Left ventricle myocardium inferior (tissue), 1 donor: Measurements from ENCODE around the gene ZFHX3. TPM values are rescaled to one million over a fixed set of nuclear protein-coding genes. Genes with fewer than 3 reads are reported as not detected.

Experiments
- DNase-seq: peaks from one replicate; pipeline ENCODE4 v3.0.0-alpha.2; 2020
- H3K27ac ChIP-seq: fragments of 200-600 bp; replicated peaks from 2 replicates; pipeline ENCODE4 v1.8.0; 2021
- H3K27me3 ChIP-seq: fragments of 200-600 bp; 2 replicates; pipeline ENCODE4 v1.8.0; 2021; ENCODE audit warnings: low read depth
- H3K36me3 ChIP-seq: fragments of 200-600 bp; 2 replicates; pipeline ENCODE4 v1.8.0; 2021
- H3K4me1 ChIP-seq: fragments of 200-600 bp; 2 replicates; pipeline ENCODE4 v1.8.0; 2021
- H3K4me3 ChIP-seq: fragments of 200-600 bp; 2 replicates; pipeline ENCODE4 v1.8.0; 2021; ENCODE audit warnings: mild to moderate bottlenecking, moderate library complexity
- H3K9me3 ChIP-seq: fragments of 200-600 bp; replicated peaks from 2 replicates; pipeline ENCODE4 v1.8.0; 2021
- CTCF ChIP-seq: fragments of 200-600 bp; IDR thresholded peaks from 2 replicates; pipeline ENCODE4 v1.8.0; 2021; ENCODE audit warnings: antibody characterized with exemption, mild to moderate bottlenecking, borderline replicate concordance
- intact Hi-C: fragments of 100-400 bp; cut with micrococcal nuclease; formaldehyde crosslinking; loops from one replicate; pipeline ENCODE4 v1.11.0; 2022
- total RNA-seq: library from RNA; stranded (reverse); fragmentation: NEBNext Ultra II Directional; extraction: Animal tissue kit (Norgen Biotek cat#: 25700); gene quantifications from one replicate; pipeline ENCODE4 v1.2.1, GENCODE V29; 2021
- donor health status: DM: no; HTN: yes; CAD: no; lungs with severe emphysema.

The ZFHX3 gene
- total RNA-seq, 1 donor from 2014 or later = 9.6 TPM

- H3K4me3 ChIP-seq = no peak overlapping the region
- H3K27ac ChIP-seq = no peak overlapping the region
- no peaks in the 10 kb centered on the region for H3K27me3 ChIP-seq
- TF ChIP-seq CTCF = no peak
- intact Hi-C loops = no loop called here
- no peak for DNase-seq
- no peaks in the 10 kb centered on the region for H3K9me3 ChIP-seq
- H3K4me1 ChIP-seq = peaks cover 19% of the 10 kb centered on the region
- peaks cover 40% of the 10 kb centered on the region for H3K36me3 ChIP-seq
Measured at GRCh38 chr16:72956124-72957064, 91.5 kb downstream of the ZFHX3 start.

- no peak for TF ChIP-seq CTCF
- peak overlapping the region; percentile 57 for H3K27ac ChIP-seq
- intact Hi-C loops = no loop called here
- no peaks in the 10 kb centered on the region for H3K9me3 ChIP-seq
- peaks cover 18% of the 10 kb centered on the region for H3K4me1 ChIP-seq
- no peak for DNase-seq
- H3K27me3 ChIP-seq = no peaks in the 10 kb centered on the region
- H3K36me3 ChIP-seq = peaks cover 43% of the 10 kb centered on the region
- H3K4me3 ChIP-seq = peak overlapping the region; percentile 9
Measured at GRCh38 chr16:72952811-72953271, 95.1 kb downstream of the ZFHX3 start.

- Histone ChIP-seq H3K36me3 (peaks cover 39% of the 10 kb centered on the region), H3K27me3 (no peaks in the 10 kb centered on the region), H3K4me1 (peaks cover 22% of the 10 kb centered on the region), H3K27ac (peak overlapping the region; percentile 57), H3K4me3 (peak overlapping the region; percentile 9), H3K9me3 (no peaks in the 10 kb centered on the region)
- DNase-seq = no peak
- TF ChIP-seq CTCF = no peak
- intact Hi-C loops = no loop called here
Measured at GRCh38 chr16:72952404-72952803, 95.5 kb downstream of the ZFHX3 start.

GRCh38 chr16:72951916-72952315 is 96.0 kb downstream of the ZFHX3 start:
- H3K4me1 ChIP-seq = peaks cover 27% of the 10 kb centered on the region
- intact Hi-C loops = no loop called here
- H3K27me3 ChIP-seq = no peaks in the 10 kb centered on the region
- no peaks in the 10 kb centered on the region for H3K9me3 ChIP-seq
- peaks cover 34% of the 10 kb centered on the region for H3K36me3 ChIP-seq
- no peak overlapping the region for H3K4me3 ChIP-seq
- no peak for TF ChIP-seq CTCF
- H3K27ac ChIP-seq = no peak overlapping the region
- DNase-seq = no peak

- no peak for DNase-seq
- Histone ChIP-seq H3K27me3 (no peaks in the 10 kb centered on the region), H3K4me1 (peaks cover 40% of the 10 kb centered on the region), H3K36me3 (peaks cover 27% of the 10 kb centered on the region), H3K4me3 (no peak overlapping the region), H3K27ac (no peak overlapping the region), H3K9me3 (no peaks in the 10 kb centered on the region)
- TF ChIP-seq CTCF = no peak
- intact Hi-C loops = no loop called here
Measured at GRCh38 chr16:72950669-72951068, 97.3 kb downstream of the ZFHX3 start.
